ENCODE data around the gene VEGFA.

DNA sequence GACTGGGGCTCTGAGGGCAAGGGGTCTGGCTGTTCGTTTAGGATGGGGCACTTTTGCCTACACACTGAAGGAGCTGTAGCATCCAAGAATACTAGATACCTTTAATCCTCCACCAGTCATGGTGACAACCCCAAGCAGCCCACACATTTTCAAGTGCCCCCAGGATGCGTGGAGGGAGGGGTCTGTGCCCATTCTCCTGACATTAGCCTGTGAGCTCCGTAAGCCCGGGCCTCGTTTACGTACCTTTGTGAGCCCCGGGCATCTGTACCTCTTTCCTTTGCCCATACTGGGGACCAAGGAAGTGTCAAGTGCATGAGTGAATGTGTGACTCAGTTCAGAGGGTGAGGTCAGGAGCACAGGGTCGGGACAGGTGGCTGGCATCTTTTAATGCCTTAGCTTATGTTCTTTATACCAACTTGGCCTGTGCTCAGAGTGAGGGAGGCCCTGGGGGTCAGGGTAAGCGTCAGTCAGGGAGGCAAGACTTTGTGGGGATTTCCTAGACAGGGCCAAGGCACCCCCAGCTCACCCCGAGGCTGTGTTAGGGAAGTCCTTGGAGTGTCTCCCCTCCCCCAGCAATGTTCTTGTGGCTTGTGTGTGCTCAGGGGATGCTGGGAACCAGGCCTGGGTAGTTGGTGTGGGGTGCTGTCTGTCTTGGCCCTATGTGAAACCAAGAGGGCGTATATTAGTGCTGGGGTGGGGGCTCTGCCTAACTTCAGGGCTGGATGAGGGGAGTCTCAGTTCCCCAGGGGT, 12.9 kb downstream of the VEGFA start:
- TF ChIP-seq, protein P1, sequence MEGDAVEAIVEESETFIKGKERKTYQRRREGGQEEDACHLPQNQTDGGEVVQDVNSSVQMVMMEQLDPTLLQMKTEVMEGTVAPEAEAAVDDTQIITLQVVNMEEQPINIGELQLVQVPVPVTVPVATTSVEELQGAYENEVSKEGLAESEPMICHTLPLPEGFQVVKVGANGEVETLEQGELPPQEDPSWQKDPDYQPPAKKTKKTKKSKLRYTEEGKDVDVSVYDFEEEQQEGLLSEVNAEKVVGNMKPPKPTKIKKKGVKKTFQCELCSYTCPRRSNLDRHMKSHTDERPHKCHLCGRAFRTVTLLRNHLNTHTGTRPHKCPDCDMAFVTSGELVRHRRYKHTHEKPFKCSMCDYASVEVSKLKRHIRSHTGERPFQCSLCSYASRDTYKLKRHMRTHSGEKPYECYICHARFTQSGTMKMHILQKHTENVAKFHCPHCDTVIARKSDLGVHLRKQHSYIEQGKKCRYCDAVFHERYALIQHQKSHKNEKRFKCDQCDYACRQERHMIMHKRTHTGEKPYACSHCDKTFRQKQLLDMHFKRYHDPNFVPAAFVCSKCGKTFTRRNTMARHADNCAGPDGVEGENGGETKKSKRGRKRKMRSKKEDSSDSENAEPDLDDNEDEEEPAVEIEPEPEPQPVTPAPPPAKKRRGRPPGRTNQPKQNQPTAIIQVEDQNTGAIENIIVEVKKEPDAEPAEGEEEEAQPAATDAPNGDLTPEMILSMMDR (conservative IDR thresholded peaks at IDR 0.05 in 1 of 2, IDR thresholded peaks at IDR 0.05 in 1 of 2; ENCODE audit: extremely low read depth in 1 of 2, insufficient read depth in 1 of 2, low read depth in 1 of 2, low read length in 2 of 2) = no peak
- TF ChIP-seq EZH2 (IDR thresholded peaks at IDR 0.05; ENCODE audit: borderline replicate concordance, low read length) = no peak
